Caco-2 (cell line): ENCODE results near the gene MON2. TPM values are rescaled to one million over a fixed set of nuclear protein-coding genes. Genes with fewer than 3 reads are reported as not detected.

Experiments
- BruUV-seq: library from RNA; stranded (reverse); fragments of 400-500 nt; replicated peaks from 2 replicates; lab custom pipeline; 2021; lab: Mats Ljungman, UMichigan
- CTCF ChIA-PET: fragments of 300-600 bp; sonication (Branson Sonifier 250); formaldehyde crosslinking; loops from one replicate; lab custom pipeline; 2022; ENCODE audit warnings: antibody characterized with exemption; lab: Charles Lee
- POLR2A ChIA-PET: fragments of 300-600 bp; sonication (Branson Sonifier 250); formaldehyde crosslinking; loops from one replicate; lab custom pipeline; 2022; ENCODE audit warnings: antibody characterized with exemption; lab: Charles Lee
- DNase-seq, 2 experiments: peaks; one replicate each; pipeline versions ENCODE4 v3.0.0 to v3.0.0-alpha.2; 2020 to 2022
- H3K27me3 ChIP-seq: replicated peaks from 2 replicates; pipeline ENCODE4 v1.6.0; 2011; ENCODE audit warnings: low read length; ENCODE audit not compliant: control insufficient read depth, insufficient read depth
- H3K36me3 ChIP-seq: 2 replicates; pipeline ENCODE4 v1.5.1; 2011; ENCODE audit warnings: low read length; ENCODE audit not compliant: control insufficient read depth, insufficient read depth
- H3K4me1 ChIP-seq: fragments of 250-450 bp; sonication (Bioruptor Pico); 2 replicates; pipeline ENCODE4 v1.5.1; 2020; ENCODE audit warnings: mild to moderate bottlenecking
- H3K4me3 ChIP-seq: 2 replicates; pipeline ENCODE4 v1.5.1; 2011; ENCODE audit warnings: low read depth, mild to moderate bottlenecking, control low read depth, low read length
- H3K9me3 ChIP-seq: fragments of 250-450 bp; sonication (Bioruptor Pico); 2 replicates; pipeline ENCODE4 v1.5.1; 2020; ENCODE audit warnings: mild to moderate bottlenecking, moderate library complexity
- H3K27ac Mint-ChIP-seq: one replicate; pipeline ENCODE4 v1.8.0; 2022; ENCODE audit warnings: mixed read lengths; ENCODE audit not compliant: unreplicated experiment
- H3K27me3 Mint-ChIP-seq: one replicate; pipeline ENCODE4 v1.8.0; 2022; ENCODE audit warnings: mixed read lengths; ENCODE audit not compliant: insufficient read depth, unreplicated experiment
- H3K36me3 Mint-ChIP-seq: one replicate; pipeline ENCODE4 v1.8.0; 2022; ENCODE audit warnings: mild to moderate bottlenecking, mixed read lengths; ENCODE audit not compliant: insufficient read depth, unreplicated experiment
- H3K4me1 Mint-ChIP-seq: one replicate; pipeline ENCODE4 v1.8.0; 2022; ENCODE audit warnings: low read depth, mixed read lengths; ENCODE audit not compliant: unreplicated experiment
- H3K4me3 Mint-ChIP-seq: one replicate; pipeline ENCODE4 v1.8.0; 2022; ENCODE audit warnings: mild to moderate bottlenecking, moderate library complexity, mixed read lengths; ENCODE audit not compliant: unreplicated experiment
- H3K9me3 Mint-ChIP-seq: one replicate; pipeline ENCODE4 v1.8.0; 2022; ENCODE audit warnings: mixed read lengths; ENCODE audit not compliant: unreplicated experiment
- CTCF ChIP-seq, 2 experiments: fragments of 200-600 bp in 1 of 2; IDR thresholded peaks; 1 replicate in 1 of 2; 2 replicates in 1 of 2; pipeline versions ENCODE4 v1.5.1 to v1.8.0; 2011 to 2022; ENCODE audit warnings: antibody characterized with exemption in 1 of 2, control low read depth in 1 of 2, inconsistent platforms in 1 of 2, low read depth in 1 of 2, low read length in 1 of 2, mild to moderate bottlenecking in 1 of 2, moderate library complexity in 1 of 2; ENCODE audit not compliant: insufficient read depth in 1 of 2, severe bottlenecking in 1 of 2, unreplicated experiment in 1 of 2
- intact Hi-C: fragments of 100-400 bp; cut with micrococcal nuclease; formaldehyde crosslinking; loops from one replicate; pipeline ENCODE4 v1.10.0; 2022; ENCODE audit not compliant: unreplicated experiment
- total RNA-seq: library from RNA; stranded (reverse); gene quantifications from 2 replicates; pipeline ENCODE4 v1.2.3, GENCODE V29; 2022

MON2 gene
- total RNA-seq, 1 experiment from 2014 or later: 30.8 TPM

DNA sequence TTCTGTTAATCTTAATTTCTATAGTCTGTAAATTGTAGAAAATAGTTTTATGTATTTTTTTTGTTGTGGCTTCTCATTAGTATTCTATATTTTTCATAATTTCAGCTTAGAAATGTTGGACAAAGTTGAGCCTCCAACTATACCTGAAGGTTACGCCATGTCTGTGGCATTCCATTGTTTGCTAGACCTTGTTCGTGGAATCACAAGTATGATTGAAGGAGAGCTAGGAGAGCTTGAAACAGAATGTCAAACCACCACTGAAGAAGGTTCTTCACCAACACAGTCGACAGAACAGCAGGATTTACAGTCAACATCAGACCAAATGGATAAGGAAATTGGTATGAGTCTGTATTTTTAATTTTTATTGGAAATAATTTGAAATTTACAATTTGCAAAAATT is 65.7 kb downstream of the MON2 start:
- ChIA-PET CTCF (no interaction called here), POLR2A (no interaction called here)
- Mint-ChIP-seq H3K9me3 (no peaks in the 10 kb centered on the region), H3K36me3 (peaks cover 22% of the 10 kb centered on the region), H3K27me3 (no peaks in the 10 kb centered on the region), H3K4me3 (no peak overlapping the region), H3K27ac (no peak overlapping the region), H3K4me1 (no peaks in the 10 kb centered on the region)
- BruUV-seq: no TSS peak
- TF ChIP-seq CTCF (IDR thresholded peaks at IDR 0.05; ENCODE audit: insufficient read depth in 1 of 2, low read depth in 1 of 2, low read length in 1 of 2, severe bottlenecking in 1 of 2, unreplicated experiment in 1 of 2): no peak
- no peak for DNase-seq
- Histone ChIP-seq H3K4me3 (no peak overlapping the region), H3K36me3 (no peaks in the 10 kb centered on the region), H3K9me3 (no peaks in the 10 kb centered on the region), H3K27me3 (no peaks in the 10 kb centered on the region), H3K4me1 (peaks cover 8% of the 10 kb centered on the region; the same call in 1 of the 2 replicates)
- intact Hi-C loops: no loop called here

DNA sequence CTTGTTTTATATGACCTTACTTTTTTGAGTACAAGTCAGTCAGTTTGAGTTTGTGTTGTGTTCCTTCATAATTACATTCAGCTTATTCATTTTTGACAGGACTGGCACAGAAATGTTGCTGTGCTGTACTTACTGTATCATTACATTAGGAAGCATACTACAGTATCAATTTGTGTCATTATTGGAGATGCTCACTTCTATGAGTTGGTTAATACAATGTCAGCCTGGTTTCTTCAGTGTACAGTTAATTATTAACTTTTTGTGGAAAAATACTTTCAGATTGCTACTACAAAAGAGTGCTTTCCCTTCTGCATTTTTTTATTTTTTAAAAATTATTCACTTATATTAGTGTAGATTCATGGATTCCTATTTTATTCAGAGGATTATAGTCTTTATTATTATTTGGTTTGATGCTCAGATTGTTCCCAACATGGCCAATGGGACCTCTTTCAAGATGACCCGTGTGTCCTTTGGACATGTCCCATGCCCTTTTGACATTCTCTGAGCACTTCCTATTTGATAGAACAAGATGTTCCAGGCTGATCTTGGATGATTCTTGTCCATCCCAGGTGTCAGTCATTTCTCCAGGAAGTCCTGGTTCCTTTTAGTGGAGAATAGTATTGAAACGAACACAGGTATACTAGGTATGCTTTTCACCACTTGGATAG is 66.6 kb downstream of the MON2 start:
- CTCF ChIA-PET: no interaction called here
- no peak overlapping the region for H3K4me3 Mint-ChIP-seq
- no peaks in the 10 kb centered on the region for H3K36me3 ChIP-seq

GRCh38 chr12:62533755-62534107 is 67.1 kb downstream of the MON2 start:
- Histone ChIP-seq H3K4me1 (peaks cover 8% of the 10 kb centered on the region; the same call in 1 of the 2 replicates), H3K36me3 (no peaks in the 10 kb centered on the region), H3K9me3 (no peaks in the 10 kb centered on the region), H3K27me3 (no peaks in the 10 kb centered on the region), H3K4me3 (no peak overlapping the region)
- ChIA-PET CTCF (no interaction called here), POLR2A (interaction anchor here (0.5 kb wide), 1 partner anchor 16 kb away, joined by 3 read pairs; no protein-coding TSS in a partner anchor)
- DNase-seq: no peak
- H3K4me3 Mint-ChIP-seq: no peak overlapping the region
- TF ChIP-seq CTCF (IDR thresholded peaks at IDR 0.05; ENCODE audit: insufficient read depth in 1 of 2, low read depth in 1 of 2, low read length in 1 of 2, severe bottlenecking in 1 of 2, unreplicated experiment in 1 of 2): no peak
- no peaks in the 10 kb centered on the region for H3K27me3 Mint-ChIP-seq
- no peak overlapping the region for H3K27ac Mint-ChIP-seq
- intact Hi-C loops: no loop called here
- no peaks in the 10 kb centered on the region for H3K4me1 Mint-ChIP-seq
- H3K9me3 Mint-ChIP-seq: no peaks in the 10 kb centered on the region
- no TSS peak for BruUV-seq
- peaks cover 22% of the 10 kb centered on the region for H3K36me3 Mint-ChIP-seq

More for the DNA sequence above, 66.6 kb downstream of the MON2 start:
- peaks cover 22% of the 10 kb centered on the region for H3K36me3 Mint-ChIP-seq
- DNase-seq: no peak
- H3K9me3 ChIP-seq: no peaks in the 10 kb centered on the region
- no peak for TF ChIP-seq CTCF (IDR thresholded peaks at IDR 0.05; ENCODE audit: insufficient read depth in 1 of 2, low read depth in 1 of 2, low read length in 1 of 2, severe bottlenecking in 1 of 2, unreplicated experiment in 1 of 2)
- no peaks in the 10 kb centered on the region for H3K4me1 Mint-ChIP-seq
- no peak overlapping the region for H3K27ac Mint-ChIP-seq
- POLR2A ChIA-PET: no interaction called here
- no TSS peak for BruUV-seq
- no peaks in the 10 kb centered on the region for H3K27me3 Mint-ChIP-seq
- intact Hi-C loops: no loop called here
- H3K4me1 ChIP-seq: peaks cover 8% of the 10 kb centered on the region; the same call in 1 of the 2 replicates
- H3K9me3 Mint-ChIP-seq: no peaks in the 10 kb centered on the region
- no peaks in the 10 kb centered on the region for H3K27me3 ChIP-seq
- no peak overlapping the region for H3K4me3 ChIP-seq
